Trophoblast cell (in vitro differentiated cells and primary cell): ENCODE data around the gene MGRN1. TPM values are rescaled to one million over a fixed set of nuclear protein-coding genes. Genes with fewer than 3 reads are reported as not detected.

Experiments used
- DNase-seq, 2 donors: peaks; one replicate each; pipeline ENCODE4 v3.0.0-alpha.2; 2016
- H2AFZ ChIP-seq: 2 replicates; pipeline ENCODE4 v1.6.1; 2013; ENCODE audit warnings: low read length, moderate library complexity, mild to moderate bottlenecking; ENCODE audit not compliant: insufficient read depth, poor library complexity
- H2AK5ac ChIP-seq: 2 replicates; pipeline ENCODE4 v1.6.1; 2013; ENCODE audit warnings: mild to moderate bottlenecking, low read length
- H2BK120ac ChIP-seq: 2 replicates; pipeline ENCODE4 v1.6.1; 2013; ENCODE audit warnings: low read length, mild to moderate bottlenecking, moderate library complexity; ENCODE audit not compliant: insufficient read depth, poor library complexity
- H2BK12ac ChIP-seq: 2 replicates; pipeline ENCODE4 v1.6.1; 2013; ENCODE audit warnings: mild to moderate bottlenecking, low read length, moderate library complexity
- H2BK5ac ChIP-seq: 2 replicates; pipeline ENCODE4 v1.6.1; 2013; ENCODE audit warnings: low read length, low read depth, moderate library complexity, mild to moderate bottlenecking; ENCODE audit not compliant: poor library complexity
- H3K14ac ChIP-seq: 2 replicates; pipeline ENCODE4 v1.6.1; 2013; ENCODE audit warnings: mild to moderate bottlenecking, low read length
- H3K18ac ChIP-seq: 2 replicates; pipeline ENCODE4 v1.6.1; 2013; ENCODE audit warnings: mild to moderate bottlenecking, low read length
- H3K23ac ChIP-seq: 2 replicates; pipeline ENCODE4 v1.6.1; 2013; ENCODE audit warnings: low read length
- H3K27ac ChIP-seq: 2 replicates; pipeline ENCODE4 v1.5.1; 2013; ENCODE audit warnings: low read depth, mild to moderate bottlenecking, inconsistent platforms, low read length, moderate library complexity
- H3K27me3 ChIP-seq: 2 replicates; pipeline ENCODE4 v1.6.1; 2013; ENCODE audit warnings: inconsistent platforms, mild to moderate bottlenecking, low read length, moderate library complexity; ENCODE audit not compliant: insufficient read depth
- H3K36me3 ChIP-seq, 2 experiments: 1 replicate in 1 of 2; 2 replicates in 1 of 2; pipeline ENCODE4 v1.6.1; 2013; ENCODE audit warnings: low read length in 2 of 2, mild to moderate bottlenecking in 2 of 2, moderate library complexity in 1 of 2; ENCODE audit not compliant: insufficient read depth in 2 of 2, control insufficient read depth in 1 of 2
- H3K4ac ChIP-seq: 2 replicates; pipeline ENCODE4 v1.6.1; 2013; ENCODE audit warnings: low read depth, mild to moderate bottlenecking, low read length, moderate library complexity
- H3K4me1 ChIP-seq, 2 experiments: 1 replicate in 1 of 2; 2 replicates in 1 of 2; pipeline ENCODE4 v1.6.1; 2013; ENCODE audit warnings: low read length in 2 of 2, mild to moderate bottlenecking in 2 of 2, moderate library complexity in 1 of 2; ENCODE audit not compliant: insufficient read depth in 2 of 2, control insufficient read depth in 1 of 2
- H3K4me2 ChIP-seq: 2 replicates; pipeline ENCODE4 v1.6.1; 2013; ENCODE audit warnings: inconsistent platforms, mild to moderate bottlenecking, low read length, moderate library complexity
- H3K4me3 ChIP-seq: 2 replicates; pipeline ENCODE4 v1.5.1; 2013; ENCODE audit warnings: mild to moderate bottlenecking, low read depth, low read length, inconsistent platforms
- H3K79me1 ChIP-seq: one replicate; pipeline ENCODE4 v1.6.1; 2013; ENCODE audit warnings: low read length
- H3K79me2 ChIP-seq: 2 replicates; pipeline ENCODE4 v1.6.1; 2013; ENCODE audit warnings: low read length, mild to moderate bottlenecking; ENCODE audit not compliant: control insufficient read depth, insufficient read depth, poor library complexity
- H3K9ac ChIP-seq: 2 replicates; pipeline ENCODE4 v1.6.1; 2013; ENCODE audit warnings: mild to moderate bottlenecking, low read length
- H3K9me3 ChIP-seq: 2 replicates; pipeline ENCODE4 v1.6.1; 2013; ENCODE audit warnings: low read depth, mild to moderate bottlenecking, control low read depth, inconsistent platforms, low read length; ENCODE audit not compliant: insufficient read depth
- H4K12ac ChIP-seq: 2 replicates; pipeline ENCODE4 v1.6.1; 2013; ENCODE audit warnings: low read depth, mild to moderate bottlenecking, low read length, moderate library complexity
- H4K8ac ChIP-seq: 2 replicates; pipeline ENCODE4 v1.6.1; 2013; ENCODE audit warnings: low read depth, mild to moderate bottlenecking, low read length, moderate library complexity
- H4K91ac ChIP-seq: one replicate; pipeline ENCODE4 v1.6.1; 2013; ENCODE audit warnings: low read depth, mild to moderate bottlenecking, low read length, moderate library complexity
- WGBS: extraction: QIAGEN DNeasy Blood & Tissue Kit; methylation state at CpG from one replicate; pipeline ENCODE4 v1.1.7; 2013; ENCODE audit warnings: missing lambda C conversion rate; ENCODE audit not compliant: insufficient read length, insufficient coverage; ENCODE audit errors: extremely low coverage; 5-methylcytosine and 5-hydroxymethylcytosine counted together
- polyA plus RNA-seq: library from polyadenylated mRNA; stranded (reverse); fragments of 200-250 nt; gene quantifications from 2 replicates; pipeline ENCODE4 v1.2.3, GENCODE V29; 2013

The MGRN1 gene
- polyA plus RNA-seq, result 52.1 and 52.4 TPM in 2 replicates

DNA sequence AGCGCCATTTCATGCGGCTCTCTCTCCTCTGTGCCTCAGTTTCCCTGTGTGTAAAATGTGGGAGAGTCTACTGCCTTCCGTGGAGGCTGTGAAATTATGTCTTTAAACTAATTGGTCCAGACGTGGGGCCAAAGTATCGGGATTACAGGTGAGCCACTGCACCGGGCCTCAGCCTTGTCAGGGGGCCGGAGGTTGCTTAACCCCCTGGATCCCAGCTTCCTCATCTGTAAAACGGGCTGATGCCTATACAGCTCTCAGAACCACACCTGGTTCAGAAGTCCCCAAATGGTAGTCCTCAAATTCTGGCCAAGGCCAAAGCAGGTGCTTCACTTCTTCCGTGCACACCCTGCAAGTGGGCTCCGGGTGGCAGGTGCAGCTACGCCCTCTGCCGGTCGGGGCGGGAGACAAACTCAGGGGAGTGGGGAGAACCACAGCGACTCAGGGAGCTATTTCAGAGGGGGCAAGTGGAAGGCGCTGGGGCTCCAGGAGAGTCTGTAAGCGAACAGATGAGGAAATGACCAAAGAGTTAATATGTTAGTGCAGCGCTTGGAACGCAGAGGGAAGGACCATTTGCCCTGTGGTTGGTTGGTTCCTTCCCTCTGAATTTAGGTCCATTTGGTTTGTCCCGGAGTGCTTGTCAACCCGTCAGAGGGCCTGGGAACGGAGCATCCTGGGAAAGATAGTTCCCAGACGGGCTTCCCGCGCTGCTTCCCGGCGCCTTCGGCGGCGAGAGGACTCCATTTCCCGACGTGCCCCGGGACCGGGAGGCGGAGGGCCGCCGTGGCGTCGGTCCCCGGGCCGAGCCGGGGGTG, at the start of gene MGRN1:
Gene MGRN1 (plus strand): TSS at position 812 of the 812 bp plus-strand sequence. CDS start 135 bp downstream, outside the sequence.
- Histone ChIP-seq H2BK12ac (peak within 1 kb of the TSS; percentile 65), H4K8ac (peak within 1 kb of the TSS; percentile 96), H3K18ac (peak within 1 kb of the TSS; percentile 95), H3K4me2 (peak within 1 kb of the TSS; percentile 69), H4K91ac (peak within 1 kb of the TSS; percentile 88), H3K79me1 (peaks cover 13% of the 10 kb centered on the region), H3K9ac (peak within 1 kb of the TSS; percentile 100), H2AK5ac (peak within 1 kb of the TSS; percentile 82), H3K14ac (peak within 1 kb of the TSS; percentile 97), H3K9me3 (no peaks in the 10 kb centered on the region), H2AFZ (peak within 1 kb of the TSS; percentile 95), H2BK120ac (peak within 1 kb of the TSS; percentile 95), H3K4me1 (peaks cover 6 to 10% of the 10 kb centered on the region in 2 experiments), H3K27ac (peak within 1 kb of the TSS; percentile 61), H2BK5ac (peak within 1 kb of the TSS; percentile 93), H3K79me2 (peaks cover 19% of the 10 kb centered on the region), H3K27me3 (no peaks in the 10 kb centered on the region), H3K36me3 (peaks cover 2 to 5% of the 10 kb centered on the region in 2 experiments), H3K23ac (no peak within 1 kb of the TSS), H3K4ac (peak within 1 kb of the TSS; percentile 90), H4K12ac (peak within 1 kb of the TSS; percentile 68), H3K4me3 (peak within 1 kb of the TSS; percentile 100)
- DNase-seq, result peak; percentile 96 to 99
- no CpG with 5 or more reads among the region's 42 CpGs for WGBS

GRCh38 chr16:4574919-4575705, 49.5 kb upstream of the MGRN1 start:
- no peak overlapping the region for H3K9ac ChIP-seq
- WGBS, result no CpG with 5 or more reads among the region's 11 CpGs
- H4K91ac ChIP-seq, result no peak overlapping the region
- H3K79me2 ChIP-seq, result no peaks in the 10 kb centered on the region
- no peak overlapping the region for H2BK12ac ChIP-seq
- no peak for DNase-seq
- H3K9me3 ChIP-seq, result peaks cover 2% of the 10 kb centered on the region
- H4K12ac ChIP-seq, result no peak overlapping the region
- no peak overlapping the region for H2BK5ac ChIP-seq
- H3K14ac ChIP-seq, result no peak overlapping the region
- H3K79me1 ChIP-seq, result no peaks in the 10 kb centered on the region
- H3K36me3 ChIP-seq, result no peaks in the 10 kb centered on the region
- no peak overlapping the region for H4K8ac ChIP-seq
- H3K4me2 ChIP-seq, result no peak overlapping the region
- no peak overlapping the region for H2AFZ ChIP-seq
- H3K4me3 ChIP-seq, result no peak overlapping the region
- H3K18ac ChIP-seq, result no peak overlapping the region
- H2BK120ac ChIP-seq, result no peak overlapping the region
- H3K4ac ChIP-seq, result no peak overlapping the region
- no peaks in the 10 kb centered on the region for H3K27me3 ChIP-seq
- no peak overlapping the region for H2AK5ac ChIP-seq
- H3K23ac ChIP-seq, result no peak overlapping the region
- no peaks in the 10 kb centered on the region for H3K4me1 ChIP-seq
- no peak overlapping the region for H3K27ac ChIP-seq

GRCh38 chr16:4576008-4576407, 48.6 kb upstream of the MGRN1 start:
- Histone ChIP-seq H2BK120ac (no peak overlapping the region), H3K4me2 (no peak overlapping the region), H3K79me2 (no peaks in the 10 kb centered on the region), H3K18ac (no peak overlapping the region), H3K4ac (no peak overlapping the region), H2BK5ac (no peak overlapping the region), H3K14ac (no peak overlapping the region), H3K23ac (no peak overlapping the region), H3K79me1 (no peaks in the 10 kb centered on the region), H4K8ac (no peak overlapping the region), H2BK12ac (no peak overlapping the region), H4K91ac (no peak overlapping the region), H4K12ac (no peak overlapping the region), H3K27ac (no peak overlapping the region), H3K27me3 (no peaks in the 10 kb centered on the region), H2AK5ac (no peak overlapping the region), H3K9ac (no peak overlapping the region), H2AFZ (no peak overlapping the region), H3K36me3 (no peaks in the 10 kb centered on the region), H3K9me3 (peaks cover 2% of the 10 kb centered on the region), H3K4me3 (no peak overlapping the region), H3K4me1 (no peaks in the 10 kb centered on the region)
- no CpG with 5 or more reads among the region's 15 CpGs for WGBS
- DNase-seq, result no peak

- Histone ChIP-seq H4K12ac (no peak overlapping the region), H3K9me3 (peaks cover 2% of the 10 kb centered on the region), H3K4me2 (no peak overlapping the region), H3K14ac (no peak overlapping the region), H2BK5ac (no peak overlapping the region), H3K79me2 (no peaks in the 10 kb centered on the region), H3K79me1 (no peaks in the 10 kb centered on the region), H3K36me3 (no peaks in the 10 kb centered on the region), H3K18ac (no peak overlapping the region), H3K4me3 (no peak overlapping the region), H3K27ac (no peak overlapping the region), H2AK5ac (no peak overlapping the region), H3K4me1 (no peaks in the 10 kb centered on the region), H3K9ac (no peak overlapping the region), H2BK12ac (no peak overlapping the region), H3K23ac (no peak overlapping the region), H3K27me3 (no peaks in the 10 kb centered on the region), H2AFZ (no peak overlapping the region), H4K8ac (no peak overlapping the region), H2BK120ac (no peak overlapping the region), H4K91ac (no peak overlapping the region), H3K4ac (no peak overlapping the region)
- WGBS, result no CpG with 5 or more reads among the region's 13 CpGs
- no peak for DNase-seq
Measured at GRCh38 chr16:4578961-4579530, 45.6 kb upstream of the MGRN1 start.
